ENCODE data around the gene HMGB1.

Gene HMGB1

DNA sequence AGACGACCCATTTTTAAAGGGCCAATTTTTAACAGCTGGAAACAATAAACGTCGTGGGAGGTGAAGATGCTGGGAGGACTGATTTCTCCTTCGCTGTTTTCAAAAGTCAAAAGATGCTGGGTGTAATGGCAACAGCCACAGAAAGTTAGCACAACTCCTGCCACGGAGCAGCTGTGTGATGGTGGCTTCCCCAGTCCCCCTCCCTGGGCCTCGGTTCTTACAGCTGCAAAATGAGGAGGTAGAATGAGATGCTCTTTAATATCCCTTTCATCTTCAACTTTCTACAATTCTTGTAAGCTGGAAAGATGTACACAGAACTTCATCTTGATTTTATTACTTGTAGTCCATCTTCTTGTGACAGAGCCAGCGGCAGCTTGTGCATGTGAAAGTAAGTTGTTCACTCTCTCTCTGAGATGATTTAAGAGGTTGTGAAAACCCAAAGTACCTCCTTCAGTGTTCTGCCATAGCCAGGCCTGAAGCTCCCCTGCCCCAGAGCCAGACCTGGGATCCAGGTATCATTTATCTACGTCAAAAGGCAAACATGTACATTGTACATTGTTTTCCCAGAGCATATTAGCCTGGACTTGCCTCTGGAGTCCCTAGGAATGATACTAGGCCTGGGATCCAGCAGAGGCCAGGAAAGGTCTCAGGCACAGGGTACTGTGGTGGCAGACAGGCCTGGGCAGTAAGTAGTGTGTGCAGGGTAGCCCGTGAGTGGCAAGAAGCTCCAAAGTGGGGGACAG, 46.8 kb downstream of the HMGB1 start:
- DNase-seq (ENCODE audit: extremely low spot score), result no peak
- TF ChIP-seq, protein P1, sequence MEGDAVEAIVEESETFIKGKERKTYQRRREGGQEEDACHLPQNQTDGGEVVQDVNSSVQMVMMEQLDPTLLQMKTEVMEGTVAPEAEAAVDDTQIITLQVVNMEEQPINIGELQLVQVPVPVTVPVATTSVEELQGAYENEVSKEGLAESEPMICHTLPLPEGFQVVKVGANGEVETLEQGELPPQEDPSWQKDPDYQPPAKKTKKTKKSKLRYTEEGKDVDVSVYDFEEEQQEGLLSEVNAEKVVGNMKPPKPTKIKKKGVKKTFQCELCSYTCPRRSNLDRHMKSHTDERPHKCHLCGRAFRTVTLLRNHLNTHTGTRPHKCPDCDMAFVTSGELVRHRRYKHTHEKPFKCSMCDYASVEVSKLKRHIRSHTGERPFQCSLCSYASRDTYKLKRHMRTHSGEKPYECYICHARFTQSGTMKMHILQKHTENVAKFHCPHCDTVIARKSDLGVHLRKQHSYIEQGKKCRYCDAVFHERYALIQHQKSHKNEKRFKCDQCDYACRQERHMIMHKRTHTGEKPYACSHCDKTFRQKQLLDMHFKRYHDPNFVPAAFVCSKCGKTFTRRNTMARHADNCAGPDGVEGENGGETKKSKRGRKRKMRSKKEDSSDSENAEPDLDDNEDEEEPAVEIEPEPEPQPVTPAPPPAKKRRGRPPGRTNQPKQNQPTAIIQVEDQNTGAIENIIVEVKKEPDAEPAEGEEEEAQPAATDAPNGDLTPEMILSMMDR (IDR thresholded peaks at IDR 0.05; ENCODE audit: control extremely low read depth, extremely low read depth, low read depth, missing control alignments), result no peak
- POLR2A ChIA-PET, result no interaction called here
- CTCF ChIA-PET, result interaction anchor here (1.1 to 5.0 kb wide), 4 partner anchors 9 to 37 kb away, joined by 3 to 25 read pairs (median 12); no protein-coding TSS in a partner anchor

DNA sequence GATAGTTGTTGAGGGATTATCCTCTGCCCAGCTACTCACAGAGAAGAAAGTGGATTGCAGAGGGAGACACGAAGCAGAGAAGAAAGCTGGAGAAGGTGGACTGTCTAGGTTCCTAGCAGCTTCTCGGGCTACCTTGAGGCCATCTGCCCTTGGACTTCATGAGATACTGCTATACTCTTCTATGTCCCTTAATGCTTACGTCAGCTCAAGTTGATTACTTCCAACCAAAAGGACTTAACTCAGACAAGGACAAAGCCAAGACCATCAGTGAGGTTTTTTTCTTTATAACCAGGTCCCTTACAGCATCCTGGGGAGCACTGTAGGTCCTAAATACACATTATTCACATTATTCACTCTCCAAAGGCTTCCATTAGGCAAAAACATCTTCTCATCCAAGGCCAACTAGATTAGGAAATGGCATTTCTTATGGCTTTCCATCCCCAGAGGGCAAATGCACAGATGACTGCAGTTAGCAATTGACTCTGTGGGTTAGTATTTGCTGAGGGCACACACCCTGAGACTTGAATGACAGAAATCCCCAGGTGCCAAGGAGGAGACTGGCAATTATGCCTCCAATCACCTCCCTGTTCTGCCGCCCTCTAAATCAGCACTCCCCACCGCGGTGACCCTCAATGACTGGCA, 47.5 kb downstream of the HMGB1 start:
- ChIA-PET POLR2A (no interaction called here), CTCF (interaction anchor here (1.0 to 5.0 kb wide), 5 partner anchors 9 to 647 kb away, joined by 3 to 25 read pairs (median 5); no protein-coding TSS in a partner anchor)
- DNase-seq (ENCODE audit: extremely low spot score), result no peak
- TF ChIP-seq, protein P1 (IDR thresholded peaks at IDR 0.05; ENCODE audit: control extremely low read depth, extremely low read depth, low read depth, missing control alignments), result no peak

DNA sequence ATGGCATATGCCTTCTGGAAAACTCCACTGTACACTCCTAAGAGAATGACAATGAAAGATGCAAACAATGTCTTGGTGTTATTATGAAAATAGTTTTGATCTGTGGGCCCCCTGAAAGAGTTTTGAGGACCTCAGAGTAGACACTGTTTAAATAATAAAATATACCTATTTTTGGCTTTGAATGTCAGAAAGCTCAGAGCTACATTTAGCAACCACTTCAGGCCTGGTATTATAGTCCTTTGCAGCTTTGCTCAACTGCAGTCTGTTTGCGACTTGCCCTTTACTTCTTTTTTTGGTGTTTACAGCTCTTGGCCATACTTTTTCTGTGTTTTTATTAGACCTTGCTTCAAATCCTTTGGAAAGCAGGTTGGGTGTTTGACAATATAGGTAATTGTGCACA, 49.3 kb downstream of the HMGB1 start:
- no peak for DNase-seq (ENCODE audit: extremely low spot score)
- CTCF ChIA-PET, result interaction anchor here (0.9 to 5.0 kb wide), 9 partner anchors 9 to 224 kb away, joined by 3 to 25 read pairs (median 3); no protein-coding TSS in a partner anchor
- TF ChIP-seq, protein P1 (IDR thresholded peaks at IDR 0.05; ENCODE audit: control extremely low read depth, extremely low read depth, low read depth, missing control alignments), result no peak
- POLR2A ChIA-PET, result no interaction called here

DNA sequence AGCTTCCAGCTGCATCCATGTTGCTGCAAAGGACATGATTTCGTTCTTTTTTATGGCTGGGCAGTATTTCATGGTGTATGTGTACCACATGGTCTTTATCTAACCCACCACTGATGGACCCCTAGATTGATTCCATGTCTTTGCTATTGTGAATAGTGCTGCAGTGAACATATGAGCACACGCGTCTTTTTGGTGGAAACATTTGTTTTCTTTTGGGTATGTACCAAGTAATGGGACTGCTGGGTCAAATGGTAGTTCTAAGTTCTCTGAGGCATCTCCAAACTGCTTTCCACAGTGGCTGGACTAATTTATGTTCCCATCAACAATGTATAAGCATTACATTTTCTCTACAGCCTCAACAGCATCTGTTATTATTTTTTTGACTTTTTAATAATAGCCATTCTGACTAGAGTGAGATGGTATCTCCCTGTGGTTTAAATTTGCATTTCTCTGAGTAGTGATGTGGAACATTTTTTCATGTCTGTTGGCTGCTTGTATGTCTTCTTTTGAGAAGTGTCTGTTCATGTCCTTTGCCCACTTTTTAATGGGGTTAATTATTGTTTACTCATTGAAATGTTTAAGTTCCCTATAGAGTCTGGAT, 50.2 kb downstream of the HMGB1 start:
- ChIA-PET POLR2A (interaction anchor here (0.7 kb wide), 1 partner anchor 193 kb away, joined by 4 read pairs; no protein-coding TSS in a partner anchor), CTCF (interaction anchor here (0.9 to 5.0 kb wide), 7 partner anchors 10 to 223 kb away, joined by 3 to 20 read pairs (median 3); no protein-coding TSS in a partner anchor)
- no peak for DNase-seq (ENCODE audit: extremely low spot score)
- TF ChIP-seq, protein P1 (IDR thresholded peaks at IDR 0.05; ENCODE audit: control extremely low read depth, extremely low read depth, low read depth, missing control alignments), result no peak

DNA sequence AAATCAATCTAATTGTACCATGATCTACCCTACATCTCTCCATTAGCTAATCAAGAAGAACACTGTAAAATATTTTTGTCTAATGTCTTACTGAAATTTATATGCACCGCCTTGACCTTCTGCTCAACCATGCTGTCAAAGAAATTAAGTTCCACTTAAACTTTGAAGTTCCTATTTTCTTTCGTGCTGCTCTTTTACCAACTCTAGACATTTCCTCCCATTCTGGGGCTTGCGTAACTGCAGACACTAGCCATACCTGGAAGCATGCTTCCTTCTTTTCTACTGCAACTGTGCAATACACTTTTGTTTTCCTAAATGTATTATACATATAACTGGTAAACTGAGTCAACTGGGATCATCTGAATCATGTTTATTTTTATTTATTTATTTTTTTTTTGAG, 51.9 kb downstream of the HMGB1 start:
- POLR2A ChIA-PET, result no interaction called here
- TF ChIP-seq, protein P1 (IDR thresholded peaks at IDR 0.05; ENCODE audit: control extremely low read depth, extremely low read depth, low read depth, missing control alignments), result no peak
- CTCF ChIA-PET, result interaction anchor here (0.9 to 1.2 kb wide), 3 partner anchors 41 to 631 kb away, joined by 3 read pairs; no protein-coding TSS in a partner anchor
- DNase-seq (ENCODE audit: extremely low spot score), result no peak

DNA sequence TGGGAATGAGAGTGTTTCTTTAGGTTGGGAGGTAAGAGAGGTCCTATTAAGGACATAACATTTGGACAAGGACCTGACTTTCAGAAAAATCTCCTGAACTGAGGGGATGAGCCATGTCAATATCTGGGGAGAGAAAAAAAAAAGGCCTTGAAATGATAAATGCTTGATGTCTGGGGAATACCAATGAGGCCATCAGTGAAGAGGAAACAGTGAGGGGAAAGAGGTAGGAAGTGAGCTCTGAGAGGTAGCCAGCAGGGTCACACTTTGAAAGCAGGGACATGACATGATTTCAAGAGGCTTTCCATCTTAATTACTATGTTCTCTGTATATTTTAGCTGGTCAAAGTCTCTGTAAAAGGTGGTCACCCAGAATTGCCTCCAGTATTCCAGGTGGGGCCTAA, 53.4 kb downstream of the HMGB1 start:
- POLR2A ChIA-PET, result no interaction called here
- no peak for DNase-seq (ENCODE audit: extremely low spot score)
- TF ChIP-seq, protein P1 (IDR thresholded peaks at IDR 0.05; ENCODE audit: control extremely low read depth, extremely low read depth, low read depth, missing control alignments), result no peak
- CTCF ChIA-PET, result interaction anchor here (1.3 to 1.6 kb wide), 2 partner anchors 13 to 280 kb away, joined by 3 read pairs; no protein-coding TSS in a partner anchor

Data from GM10248 (cell line).